Measurements from ENCODE around the gene RPUSD2.
A peak's percentile ranks its signal among the peaks of the same experiment; 100 is the strongest.
"Not testable (repeated sequence)": the region's sequence is repeated elsewhere in the genome, so short reads cannot be mapped to it uniquely, and the experiment has no call there.

The RPUSD2 gene

GRCh38 chr15:40567111-40567510 is 2.0 kb upstream of the RPUSD2 start:
- peak; percentile 83 for DNase-seq

DNA sequence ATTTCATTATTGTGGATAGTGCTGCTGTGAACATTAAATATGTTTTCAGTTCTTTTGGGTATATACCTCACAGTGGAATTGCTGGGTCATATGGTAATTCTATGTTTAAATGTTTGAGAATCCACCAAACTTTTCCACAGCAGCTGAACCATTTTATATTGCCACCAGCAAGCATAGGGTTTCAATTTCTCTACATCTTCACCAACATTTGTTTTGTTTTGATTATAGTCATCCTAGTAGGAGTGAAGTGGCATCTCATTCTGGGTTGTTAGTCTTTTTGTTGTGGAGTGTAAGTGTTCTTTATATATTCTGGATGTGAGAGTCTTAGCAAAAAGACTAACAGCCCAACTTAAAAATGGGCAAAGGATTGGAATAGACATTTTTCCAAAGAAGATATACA is 6.0 kb downstream of the RPUSD2 start:
- no peak for DNase-seq

DNA sequence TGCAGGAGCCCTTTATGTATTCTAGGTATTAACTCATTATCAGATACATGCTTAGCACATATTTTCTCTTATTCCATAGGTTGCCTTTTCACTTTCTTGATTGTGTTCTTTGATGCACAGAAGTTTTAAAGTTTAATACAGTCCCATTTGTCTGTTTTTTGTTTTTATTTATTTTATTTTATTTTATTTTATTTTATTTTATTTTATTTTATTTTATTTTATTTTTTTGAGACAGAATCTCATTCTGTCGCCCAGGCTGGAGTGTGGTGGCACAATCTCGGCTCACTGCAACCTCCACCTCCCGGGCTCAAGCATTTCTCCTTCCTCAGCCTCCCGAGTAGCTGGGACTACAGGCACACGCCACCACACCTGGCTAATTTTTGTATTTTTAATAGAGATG is 7.8 kb downstream of the RPUSD2 start:
- not testable (repeated sequence) for DNase-seq

DNA sequence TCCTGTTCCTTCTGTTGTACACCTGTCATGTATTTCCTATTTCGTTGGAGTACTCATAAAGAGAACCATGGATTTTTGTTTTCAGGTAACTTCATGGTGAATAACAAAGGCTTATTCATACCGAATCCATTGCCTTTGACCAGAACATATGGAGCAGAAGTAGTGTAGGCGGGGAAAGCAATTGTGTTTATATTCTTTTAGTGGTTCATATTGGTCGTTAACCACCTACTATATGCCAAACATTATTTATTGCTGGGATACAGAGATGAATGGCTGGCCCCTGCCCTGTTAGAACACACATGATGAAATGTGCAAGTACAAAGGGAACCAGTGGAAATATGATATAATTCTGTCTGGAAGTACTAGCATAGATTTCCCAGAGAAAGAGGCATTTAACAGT is 9.8 kb downstream of the RPUSD2 start:
- no peak for DNase-seq

GRCh38 chr15:40581796-40582195 is 12.7 kb downstream of the RPUSD2 start:
- not testable (repeated sequence) for DNase-seq

DNA sequence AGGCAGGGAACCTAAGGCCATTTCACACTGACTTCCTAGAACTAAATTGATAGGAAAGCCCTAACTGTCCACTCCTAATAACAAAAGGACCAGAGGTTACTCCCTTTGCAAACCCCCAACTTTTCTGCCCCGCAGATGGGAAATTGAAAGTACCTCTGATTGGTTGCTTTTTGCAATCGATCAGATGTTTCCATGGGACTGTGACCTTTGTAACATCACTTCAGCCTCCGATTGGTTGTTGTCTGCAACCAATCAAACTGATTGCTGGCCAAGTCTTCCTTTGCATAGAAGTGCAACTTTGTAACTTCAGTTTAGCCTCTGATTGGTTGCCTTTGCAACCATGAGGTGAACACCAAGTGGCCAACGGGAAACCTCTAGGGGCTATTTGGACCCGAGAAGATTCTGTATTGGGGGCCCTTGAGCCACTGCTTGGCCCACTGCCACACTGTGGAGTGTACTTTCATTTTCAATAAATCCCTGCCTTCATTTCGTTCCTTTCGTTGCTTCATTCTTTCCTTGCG is 13.7 kb downstream of the RPUSD2 start:
- DNase-seq: peak; percentile 55

GRCh38 chr15:40584191-40584590 is 15.1 kb downstream of the RPUSD2 start:
- no peak for DNase-seq

GRCh38 chr15:40590667-40591050 is 21.6 kb downstream of the RPUSD2 start:
- no peak for DNase-seq

DNA sequence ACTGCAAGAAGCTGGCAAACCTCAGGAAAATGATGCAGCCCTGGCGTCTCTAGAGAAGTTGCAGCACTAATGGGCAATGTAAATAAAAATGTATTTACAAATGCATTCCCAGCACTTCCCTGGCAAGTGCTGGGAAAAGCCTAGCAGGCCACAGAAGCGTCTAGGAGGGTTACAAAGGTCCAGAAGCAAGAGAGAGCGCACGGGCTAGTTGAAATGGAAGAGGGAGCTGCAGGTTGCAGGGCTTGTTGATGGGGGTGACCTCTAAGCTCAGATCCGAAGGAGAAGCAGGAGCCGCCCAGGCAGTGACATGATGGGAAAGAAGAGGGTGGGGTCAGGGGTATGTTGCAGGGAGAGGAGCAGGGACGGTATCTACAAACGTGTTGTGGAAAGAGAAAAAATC is 22.3 kb downstream of the RPUSD2 start:
- no peak for DNase-seq

GRCh38 chr15:40593165-40593564 is 24.1 kb downstream of the RPUSD2 start:
- peak; percentile 36 for DNase-seq

DNA sequence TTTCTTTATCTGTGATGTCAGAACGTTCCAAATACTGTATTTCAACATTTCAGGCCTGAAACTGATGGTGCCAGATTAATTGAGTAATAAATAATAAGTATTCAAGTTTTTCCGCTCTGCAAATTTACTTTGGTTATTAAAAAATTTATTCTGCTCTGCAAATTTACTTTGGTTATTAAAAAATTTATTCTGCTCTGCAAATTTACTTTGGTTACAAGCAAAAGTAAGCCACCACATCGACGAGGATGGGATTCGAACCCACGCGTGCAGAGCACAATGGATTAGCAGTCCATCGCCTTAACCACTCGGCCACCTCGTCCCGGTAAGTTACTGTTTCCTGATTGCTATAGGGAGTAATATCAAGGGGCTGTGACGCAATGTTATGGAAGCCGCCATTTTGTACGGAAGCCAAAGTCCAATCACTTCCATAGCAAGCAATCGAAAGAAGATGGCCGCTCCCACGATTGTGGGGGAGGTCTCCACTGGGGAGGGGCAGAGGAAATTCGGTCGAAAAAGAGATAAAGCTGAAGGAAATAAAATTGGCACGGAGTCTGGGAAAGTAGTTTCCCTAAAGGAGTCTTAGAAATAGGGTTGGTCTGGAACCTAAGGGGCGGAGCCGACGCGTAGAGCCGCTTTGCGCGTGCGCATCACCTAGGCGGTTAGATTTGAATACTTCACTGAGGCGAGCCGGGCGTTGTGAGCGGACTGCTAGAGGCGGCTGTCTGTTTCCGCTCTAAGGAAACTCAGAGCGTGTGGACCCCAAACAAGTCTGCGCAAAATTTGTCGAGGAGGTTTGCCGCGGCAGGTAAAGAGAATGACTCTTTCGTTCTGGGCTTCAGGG is 24.7 kb downstream of the RPUSD2 start, which contains the start of gene KNL1:
Gene KNL1 (plus strand): TSS at position 662 of the 841 bp plus-strand sequence. CDS start 8,683 bp downstream, outside the sequence.
- peak; percentile 97 for DNase-seq

DNA sequence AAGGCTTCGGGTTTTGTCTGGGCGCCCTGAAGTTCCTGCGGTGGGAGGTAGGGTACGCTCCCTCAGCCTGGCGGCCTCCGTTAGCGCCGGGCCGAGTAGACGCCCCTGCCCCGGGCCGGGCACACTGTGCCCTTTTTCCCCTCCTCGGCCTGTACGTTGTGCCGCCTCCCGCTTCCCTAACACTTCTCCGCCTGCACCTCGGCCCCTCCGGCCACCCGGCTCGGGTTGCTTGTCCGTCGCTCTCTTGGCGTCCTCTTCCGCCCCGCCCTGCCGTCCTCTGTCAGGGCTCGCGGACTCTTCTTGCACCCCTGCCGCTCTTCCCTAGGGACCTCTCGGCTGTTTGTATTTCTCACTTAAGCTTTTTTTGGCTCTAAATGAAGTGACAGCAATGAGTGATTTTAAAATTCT is 25.3 kb downstream of the RPUSD2 start:
- DNase-seq: peak; percentile 73

GRCh38 chr15:40595219-40595618 is 26.1 kb downstream of the RPUSD2 start:
- DNase-seq: no peak

DNA sequence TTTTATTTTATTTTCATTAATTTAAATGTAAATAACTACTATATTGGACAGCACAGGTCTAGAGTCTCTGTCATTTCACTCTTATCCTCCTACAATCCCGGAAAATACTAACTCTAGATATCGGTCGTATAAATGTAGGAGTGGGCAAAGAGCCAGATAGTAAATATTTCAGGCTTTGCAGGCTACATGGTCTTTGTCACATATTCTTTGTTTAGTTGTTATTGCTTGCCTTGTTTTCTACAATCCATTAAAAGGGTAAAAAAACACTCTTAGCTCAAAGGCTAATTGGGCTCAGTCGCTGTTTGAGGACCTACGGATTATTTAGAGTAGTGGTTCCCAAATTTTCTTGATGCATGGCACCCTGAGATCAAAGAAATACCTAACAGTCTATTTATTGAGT is 26.7 kb downstream of the RPUSD2 start:
- no peak for DNase-seq

- DNase-seq: no peak
These were observed 27.9 kb downstream of the RPUSD2 start for GRCh38 chr15:40597024-40597423.

DNA sequence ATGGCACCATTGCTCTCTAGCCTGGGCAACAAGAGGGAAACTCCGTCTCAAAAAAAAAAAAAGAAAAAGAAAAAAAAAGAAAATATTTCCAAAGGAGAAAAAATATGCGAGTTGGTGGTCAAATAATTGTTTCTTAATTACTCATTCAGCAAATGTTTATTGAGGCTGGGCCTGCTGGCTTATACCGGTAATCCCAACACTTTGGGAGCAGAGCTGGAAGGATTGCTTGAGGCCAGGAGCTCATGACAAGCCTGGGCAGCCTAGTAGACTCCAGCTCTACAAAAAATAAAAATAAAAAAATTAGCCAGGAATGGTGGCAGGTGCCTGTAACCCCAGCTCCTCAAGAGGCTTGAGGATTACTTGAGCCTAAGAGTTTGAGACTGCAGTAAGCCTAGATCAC is 29.0 kb downstream of the RPUSD2 start:
- no peak for DNase-seq

- DNase-seq: no peak
These were observed 29.6 kb downstream of the RPUSD2 start for GRCh38 chr15:40598672-40599071.

GRCh38 chr15:40600956-40601355 is 31.9 kb downstream of the RPUSD2 start:
- DNase-seq: no peak

DNA sequence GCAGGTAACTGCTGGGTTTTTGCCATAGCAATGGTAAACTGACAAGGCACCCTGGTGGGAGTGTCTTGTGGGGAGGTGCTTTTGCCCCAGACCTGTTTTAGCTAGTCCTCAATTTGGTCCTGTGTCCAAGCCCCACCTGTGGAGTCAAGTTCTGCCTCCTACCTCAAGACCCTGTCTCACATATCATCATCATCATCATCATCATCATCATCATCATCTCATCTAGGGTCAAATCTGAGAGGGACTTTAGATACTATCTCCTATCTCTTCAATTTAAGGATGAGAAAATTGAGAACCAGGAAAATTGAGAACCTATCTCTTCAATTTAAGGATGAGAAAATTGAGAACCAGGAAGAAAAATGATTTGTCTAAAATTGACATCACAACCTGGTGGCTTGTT is 34.8 kb downstream of the RPUSD2 start:
- DNase-seq: no peak

DNA sequence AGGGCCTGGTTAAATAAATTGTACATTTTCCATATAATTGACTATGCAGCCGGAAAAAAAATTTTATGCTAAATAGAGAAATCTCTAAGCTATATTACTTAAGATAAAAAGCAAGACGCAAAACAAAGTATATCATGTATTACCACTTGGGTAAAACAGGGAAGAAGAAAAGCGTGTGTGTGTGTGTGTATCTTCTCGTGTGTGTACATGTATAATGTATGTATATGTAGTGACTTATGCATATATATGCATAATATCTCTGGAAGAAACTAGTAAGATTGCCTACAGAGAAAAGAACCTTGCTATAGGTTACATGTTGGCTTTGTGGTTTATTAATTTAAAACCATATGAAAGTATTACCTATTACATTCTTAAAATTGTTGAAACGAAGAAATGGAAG is 44.0 kb downstream of the RPUSD2 start:
- DNase-seq: no peak

- DNase-seq: peak; percentile 42
These were observed 48.9 kb downstream of the RPUSD2 start for GRCh38 chr15:40618023-40618422.

DNA sequence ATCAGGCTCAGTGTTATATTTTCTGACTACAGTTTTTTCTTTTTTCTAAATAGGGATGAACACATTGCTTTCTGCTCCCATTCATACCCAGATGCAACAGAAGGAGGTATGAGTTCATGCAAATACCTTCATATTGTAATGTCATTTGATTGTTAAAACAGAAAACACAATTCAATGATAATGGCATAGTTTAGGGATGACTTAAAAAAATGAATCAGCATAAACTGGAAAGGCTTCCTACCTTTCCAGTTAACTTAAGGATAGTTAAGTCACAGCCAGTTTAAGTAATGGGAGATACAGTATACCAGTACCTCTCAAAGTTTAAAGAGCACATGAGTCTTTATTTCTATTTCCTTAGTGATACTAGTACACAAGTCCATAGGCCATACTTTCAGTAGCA is 49.8 kb downstream of the RPUSD2 start:
- no peak for DNase-seq

DNA sequence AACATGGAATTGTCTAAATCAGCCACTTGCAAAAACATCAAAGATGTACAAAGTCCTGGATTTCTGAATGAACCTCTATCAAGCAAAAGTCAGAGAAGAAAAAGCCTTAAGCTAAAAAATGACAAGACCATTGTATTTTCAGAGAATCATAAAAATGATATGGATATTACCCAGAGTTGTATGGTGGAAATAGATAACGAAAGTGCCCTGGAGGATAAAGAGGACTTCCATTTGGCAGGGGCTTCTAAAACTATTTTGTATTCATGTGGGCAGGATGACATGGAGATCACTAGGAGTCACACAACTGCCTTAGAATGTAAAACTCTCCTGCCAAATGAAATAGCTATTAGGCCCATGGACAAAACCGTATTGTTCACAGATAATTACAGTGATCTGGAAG is 54.3 kb downstream of the RPUSD2 start:
- peak; percentile 76 for DNase-seq
